Endodermal cell (in vitro differentiated cells): ENCODE data around the gene PLOD2. TPM values are rescaled to one million over a fixed set of nuclear protein-coding genes. Genes with fewer than 3 reads are reported as not detected.

Experiments used
- DNase-seq: peaks from one replicate; pipeline ENCODE4 v3.0.0-alpha.2; 2017
- H3K27ac ChIP-seq: 2 replicates; pipeline ENCODE4 v1.5.1; 2013; ENCODE audit warnings: mild to moderate bottlenecking, low read depth, low read length, moderate library complexity
- H3K27me3 ChIP-seq: 2 replicates; pipeline ENCODE4 v1.6.1; 2013; ENCODE audit warnings: mild to moderate bottlenecking, low read length, moderate library complexity; ENCODE audit not compliant: insufficient read depth, control insufficient read depth, poor library complexity, severe bottlenecking
- H3K36me3 ChIP-seq: 2 replicates; pipeline ENCODE4 v1.7.0; 2013; ENCODE audit warnings: mild to moderate bottlenecking, low read length, moderate library complexity; ENCODE audit not compliant: control insufficient read depth, insufficient read depth
- H3K4me1 ChIP-seq: one replicate; pipeline ENCODE4 v1.7.0; 2013; ENCODE audit warnings: low read length; ENCODE audit not compliant: control insufficient read depth, insufficient read depth
- H3K4me3 ChIP-seq: 2 replicates; pipeline ENCODE4 v1.5.1; 2013; ENCODE audit warnings: mild to moderate bottlenecking, low read length, moderate library complexity
- H3K9ac ChIP-seq: 2 replicates; pipeline ENCODE4 v1.6.1; 2013; ENCODE audit warnings: mild to moderate bottlenecking, low read length, moderate library complexity; ENCODE audit not compliant: poor library complexity, severe bottlenecking; ENCODE audit errors: extremely low read depth
- H3K9me3 ChIP-seq: 2 replicates; pipeline ENCODE4 v1.6.1; 2013; ENCODE audit warnings: mild to moderate bottlenecking, low read length, moderate library complexity; ENCODE audit not compliant: control insufficient read depth
- H3K27ac Mint-ChIP-seq: 2 replicates; pipeline ENCODE4 v1.8.0; 2020; ENCODE audit warnings: mixed read lengths
- H3K27me3 Mint-ChIP-seq: 2 replicates; pipeline ENCODE4 v1.8.0; 2021; ENCODE audit warnings: mild to moderate bottlenecking, mixed read lengths; ENCODE audit not compliant: insufficient read depth
- H3K36me3 Mint-ChIP-seq: 2 replicates; pipeline ENCODE4 v1.8.0; 2020; ENCODE audit warnings: low read depth, mixed read lengths
- H3K4me1 Mint-ChIP-seq: 2 replicates; pipeline ENCODE4 v1.8.0; 2020; ENCODE audit warnings: mixed read lengths
- H3K4me3 Mint-ChIP-seq: 2 replicates; pipeline ENCODE4 v1.8.0; 2020; ENCODE audit warnings: mild to moderate bottlenecking, moderate library complexity, mixed read lengths
- H3K9me3 Mint-ChIP-seq: 2 replicates; pipeline ENCODE4 v1.8.0; 2020; ENCODE audit warnings: mild to moderate bottlenecking, mixed read lengths
- WGBS, 2 experiments: methylation state at CpG; one replicate each; pipeline versions ENCODE4 v1.1.5 to v1.1.7; 2013; ENCODE audit warnings: missing lambda C conversion rate in 2 of 2, mixed read lengths in 1 of 2; ENCODE audit not compliant: insufficient coverage in 1 of 2, insufficient read length in 1 of 2; 5-methylcytosine and 5-hydroxymethylcytosine counted together
- total RNA-seq, 2 donors: library from RNA; stranded (reverse); fragmentation: NEBNext Ultra II Directional in 1 of 2; extraction: Animal tissue kit (Norgen Biotek cat#: 25700) in 1 of 2; gene quantifications; 2 replicates in 1 of 2; 3 replicates in 1 of 2; pipeline ENCODE4 v1.2.1, GENCODE V29; 2021
- TF ChIP-seq, protein P1 (sequence below): fragments of 200-600 bp; sonication (generic); conservative IDR thresholded peaks from 2 replicates; pipeline ENCODE4 v1.5.0; 2021; ENCODE audit warnings: antibody characterized with exemption, mild to moderate bottlenecking

The PLOD2 gene
- total RNA-seq, 2 donors from 2014 or later = 37.9 to 65.5 TPM

DNA sequence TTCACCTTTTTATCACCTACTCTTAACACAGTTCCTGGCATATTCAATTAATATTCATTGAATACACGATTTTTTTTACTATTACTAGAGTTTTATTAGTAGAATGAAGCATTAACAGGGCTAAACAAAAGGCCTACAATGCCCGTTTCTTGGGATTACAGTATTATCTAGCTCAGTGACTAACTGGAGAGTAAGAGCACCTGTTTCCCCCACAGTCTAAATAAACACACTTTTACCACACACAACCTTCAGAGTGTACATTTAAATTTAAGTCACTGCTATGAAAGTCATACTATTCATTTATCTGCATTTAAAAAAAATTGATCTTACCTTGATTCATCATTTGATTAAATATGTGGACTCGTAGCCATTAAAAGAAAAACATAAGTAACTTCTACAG lies 74.8 kb downstream of the PLOD2 start:
- no peaks in the 10 kb centered on the region for H3K9me3 ChIP-seq
- Mint-ChIP-seq H3K36me3 (no peaks in the 10 kb centered on the region), H3K9me3 (no peaks in the 10 kb centered on the region), H3K4me1 (no peaks in the 10 kb centered on the region), H3K27ac (no peak overlapping the region), H3K4me3 (no peak overlapping the region), H3K27me3 (no peaks in the 10 kb centered on the region)
- H3K4me1 ChIP-seq = no peaks in the 10 kb centered on the region
- H3K4me3 ChIP-seq = no peak overlapping the region
- no peak overlapping the region for H3K27ac ChIP-seq
- no peak for DNase-seq
- no peak overlapping the region for H3K9ac ChIP-seq
- TF ChIP-seq, protein P1, sequence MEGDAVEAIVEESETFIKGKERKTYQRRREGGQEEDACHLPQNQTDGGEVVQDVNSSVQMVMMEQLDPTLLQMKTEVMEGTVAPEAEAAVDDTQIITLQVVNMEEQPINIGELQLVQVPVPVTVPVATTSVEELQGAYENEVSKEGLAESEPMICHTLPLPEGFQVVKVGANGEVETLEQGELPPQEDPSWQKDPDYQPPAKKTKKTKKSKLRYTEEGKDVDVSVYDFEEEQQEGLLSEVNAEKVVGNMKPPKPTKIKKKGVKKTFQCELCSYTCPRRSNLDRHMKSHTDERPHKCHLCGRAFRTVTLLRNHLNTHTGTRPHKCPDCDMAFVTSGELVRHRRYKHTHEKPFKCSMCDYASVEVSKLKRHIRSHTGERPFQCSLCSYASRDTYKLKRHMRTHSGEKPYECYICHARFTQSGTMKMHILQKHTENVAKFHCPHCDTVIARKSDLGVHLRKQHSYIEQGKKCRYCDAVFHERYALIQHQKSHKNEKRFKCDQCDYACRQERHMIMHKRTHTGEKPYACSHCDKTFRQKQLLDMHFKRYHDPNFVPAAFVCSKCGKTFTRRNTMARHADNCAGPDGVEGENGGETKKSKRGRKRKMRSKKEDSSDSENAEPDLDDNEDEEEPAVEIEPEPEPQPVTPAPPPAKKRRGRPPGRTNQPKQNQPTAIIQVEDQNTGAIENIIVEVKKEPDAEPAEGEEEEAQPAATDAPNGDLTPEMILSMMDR = no peak
- H3K27me3 ChIP-seq = no peaks in the 10 kb centered on the region
- H3K36me3 ChIP-seq = peaks cover 4% of the 10 kb centered on the region
- 92 to 100% methylated on average over 1 to 2 of the region's 3 CpGs for WGBS, 2 experiments

GRCh38 chr3:146085678-146086077 lies 75.3 kb downstream of the PLOD2 start:
- H3K4me3 ChIP-seq = no peak overlapping the region
- Mint-ChIP-seq H3K27ac (no peak overlapping the region), H3K27me3 (no peaks in the 10 kb centered on the region), H3K4me3 (no peak overlapping the region), H3K36me3 (no peaks in the 10 kb centered on the region), H3K9me3 (no peaks in the 10 kb centered on the region), H3K4me1 (no peaks in the 10 kb centered on the region)
- H3K27me3 ChIP-seq = no peaks in the 10 kb centered on the region
- H3K9ac ChIP-seq = no peak overlapping the region
- no peaks in the 10 kb centered on the region for H3K4me1 ChIP-seq
- no peaks in the 10 kb centered on the region for H3K9me3 ChIP-seq
- TF ChIP-seq, protein P1 = no peak
- DNase-seq = no peak
- H3K27ac ChIP-seq = no peak overlapping the region
- WGBS, 2 experiments = 93 to 100% methylated on average over 1 to 2 of the region's 2 CpGs
- H3K36me3 ChIP-seq = peaks cover 4% of the 10 kb centered on the region

GRCh38 chr3:146080578-146080977 lies 80.4 kb downstream of the PLOD2 start:
- 90 to 91% methylated on average over 2 of the region's 2 CpGs for WGBS, 2 experiments
- Mint-ChIP-seq H3K27me3 (no peaks in the 10 kb centered on the region), H3K36me3 (peaks cover 13% of the 10 kb centered on the region), H3K4me3 (no peak overlapping the region), H3K27ac (no peak overlapping the region), H3K4me1 (no peaks in the 10 kb centered on the region), H3K9me3 (no peaks in the 10 kb centered on the region)
- H3K36me3 ChIP-seq = peaks cover 9% of the 10 kb centered on the region
- no peak overlapping the region for H3K27ac ChIP-seq
- H3K4me3 ChIP-seq = no peak overlapping the region
- no peaks in the 10 kb centered on the region for H3K4me1 ChIP-seq
- peaks cover 7% of the 10 kb centered on the region for H3K9me3 ChIP-seq
- H3K9ac ChIP-seq = no peak overlapping the region
- TF ChIP-seq, protein P1 = no peak
- H3K27me3 ChIP-seq = no peaks in the 10 kb centered on the region
- no peak for DNase-seq
